BJ (cell line): Measurements from ENCODE around the gene ZFP90. TPM values are rescaled to one million over a fixed set of nuclear protein-coding genes. Genes with fewer than 3 reads are reported as not detected.
"Not testable (repeated sequence)": the region's sequence is repeated elsewhere in the genome, so short reads cannot be mapped to it uniquely, and the experiment has no call there.

Source experiments
- CTCF ChIA-PET: fragments of 350-600 bp; formaldehyde crosslinking; extraction: SDS; loops from one replicate; lab custom pipeline; 2021; ENCODE audit warnings: antibody characterized with exemption, inconsistent platforms; lab: Yijun Ruan, JAX
- POLR2A ChIA-PET: fragments of 300-600 bp; sonication (Branson Sonifier 250); formaldehyde crosslinking; extraction: SDS; loops from one replicate; lab custom pipeline; 2021; ENCODE audit warnings: antibody characterized with exemption; lab: Charles Lee
- DNase-seq: peaks from one replicate; pipeline ENCODE4 v3.0.0-alpha.2; 2011; ENCODE audit warnings: low read depth
- H3K27me3 ChIP-seq: 2 replicates; pipeline ENCODE4 v1.6.0; 2011; ENCODE audit warnings: low read length; ENCODE audit not compliant: control insufficient read depth, insufficient read depth
- H3K36me3 ChIP-seq: 2 replicates; pipeline ENCODE4 v1.5.1; 2011; ENCODE audit warnings: low read length; ENCODE audit not compliant: control insufficient read depth, insufficient read depth
- H3K4me3 ChIP-seq: 2 replicates; pipeline ENCODE4 v1.5.1; 2011; ENCODE audit warnings: low read depth, mild to moderate bottlenecking, control low read depth, low read length
- polyA plus RNA-seq: library from polyadenylated mRNA; depleted of rRNA; stranded (reverse); fragments of >200 nt; gene quantifications from 2 replicates; pipeline ENCODE4 v1.2.3, GENCODE V29; 2011
- TF ChIP-seq, protein P1 (sequence below): IDR thresholded peaks from 2 replicates; pipeline ENCODE4 v1.5.1; 2011; ENCODE audit warnings: low read depth, mild to moderate bottlenecking, control low read depth, inconsistent platforms, low read length, moderate library complexity; ENCODE audit not compliant: insufficient read depth

ZFP90 gene
- polyA plus RNA-seq, 1 experiment: 13.0 TPM

DNA sequence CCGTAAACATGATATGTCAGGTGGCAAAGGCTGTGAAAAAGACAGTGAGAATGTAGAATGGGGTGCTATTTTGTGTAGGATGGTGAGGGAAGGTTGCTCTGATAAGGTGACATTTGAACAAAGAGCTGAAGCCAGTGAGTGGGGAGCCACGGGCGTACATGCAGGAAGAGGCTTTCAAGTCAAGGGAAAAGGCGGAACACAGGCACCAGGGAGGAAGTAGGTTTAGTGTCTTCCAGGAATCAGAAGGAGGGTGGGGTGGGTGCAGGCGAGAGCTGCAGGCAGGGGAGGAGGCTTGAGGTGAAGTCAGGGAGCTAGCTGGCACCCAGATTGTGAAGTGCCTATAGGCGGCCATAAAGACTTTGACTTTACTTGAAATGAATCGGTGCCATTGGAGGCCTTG lies 14.1 kb downstream of the ZFP90 start:
- TF ChIP-seq, protein P1, sequence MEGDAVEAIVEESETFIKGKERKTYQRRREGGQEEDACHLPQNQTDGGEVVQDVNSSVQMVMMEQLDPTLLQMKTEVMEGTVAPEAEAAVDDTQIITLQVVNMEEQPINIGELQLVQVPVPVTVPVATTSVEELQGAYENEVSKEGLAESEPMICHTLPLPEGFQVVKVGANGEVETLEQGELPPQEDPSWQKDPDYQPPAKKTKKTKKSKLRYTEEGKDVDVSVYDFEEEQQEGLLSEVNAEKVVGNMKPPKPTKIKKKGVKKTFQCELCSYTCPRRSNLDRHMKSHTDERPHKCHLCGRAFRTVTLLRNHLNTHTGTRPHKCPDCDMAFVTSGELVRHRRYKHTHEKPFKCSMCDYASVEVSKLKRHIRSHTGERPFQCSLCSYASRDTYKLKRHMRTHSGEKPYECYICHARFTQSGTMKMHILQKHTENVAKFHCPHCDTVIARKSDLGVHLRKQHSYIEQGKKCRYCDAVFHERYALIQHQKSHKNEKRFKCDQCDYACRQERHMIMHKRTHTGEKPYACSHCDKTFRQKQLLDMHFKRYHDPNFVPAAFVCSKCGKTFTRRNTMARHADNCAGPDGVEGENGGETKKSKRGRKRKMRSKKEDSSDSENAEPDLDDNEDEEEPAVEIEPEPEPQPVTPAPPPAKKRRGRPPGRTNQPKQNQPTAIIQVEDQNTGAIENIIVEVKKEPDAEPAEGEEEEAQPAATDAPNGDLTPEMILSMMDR: no peak
- H3K27me3 ChIP-seq: no peaks in the 10 kb centered on the region
- ChIA-PET CTCF (no interaction called here), POLR2A (no interaction called here)
- DNase-seq: no peak
- H3K4me3 ChIP-seq: no peak overlapping the region
- H3K36me3 ChIP-seq: peaks cover 23% of the 10 kb centered on the region

DNA sequence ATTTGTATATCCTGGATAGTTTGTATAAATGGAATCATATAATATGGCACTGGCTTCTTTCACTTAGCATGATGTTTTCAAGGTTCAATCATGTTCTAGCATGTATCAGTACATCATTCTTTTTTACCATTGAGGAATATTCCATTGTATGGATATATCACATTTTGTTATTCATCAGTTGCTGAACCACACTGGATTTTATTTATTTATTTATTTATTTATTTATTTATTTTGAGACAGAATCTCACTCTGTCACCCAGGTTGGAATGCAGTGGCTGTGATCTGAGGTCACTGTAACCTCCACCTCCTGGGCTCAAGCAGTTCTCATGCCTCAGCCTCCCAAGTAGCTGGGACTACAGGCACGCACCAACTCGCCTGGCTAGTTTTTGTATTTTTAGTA lies 21.2 kb downstream of the ZFP90 start:
- peaks cover 21% of the 10 kb centered on the region for H3K36me3 ChIP-seq
- CTCF ChIA-PET, DNase-seq, H3K4me3 ChIP-seq, POLR2A ChIA-PET, H3K27me3 ChIP-seq: not testable (repeated sequence)

DNA sequence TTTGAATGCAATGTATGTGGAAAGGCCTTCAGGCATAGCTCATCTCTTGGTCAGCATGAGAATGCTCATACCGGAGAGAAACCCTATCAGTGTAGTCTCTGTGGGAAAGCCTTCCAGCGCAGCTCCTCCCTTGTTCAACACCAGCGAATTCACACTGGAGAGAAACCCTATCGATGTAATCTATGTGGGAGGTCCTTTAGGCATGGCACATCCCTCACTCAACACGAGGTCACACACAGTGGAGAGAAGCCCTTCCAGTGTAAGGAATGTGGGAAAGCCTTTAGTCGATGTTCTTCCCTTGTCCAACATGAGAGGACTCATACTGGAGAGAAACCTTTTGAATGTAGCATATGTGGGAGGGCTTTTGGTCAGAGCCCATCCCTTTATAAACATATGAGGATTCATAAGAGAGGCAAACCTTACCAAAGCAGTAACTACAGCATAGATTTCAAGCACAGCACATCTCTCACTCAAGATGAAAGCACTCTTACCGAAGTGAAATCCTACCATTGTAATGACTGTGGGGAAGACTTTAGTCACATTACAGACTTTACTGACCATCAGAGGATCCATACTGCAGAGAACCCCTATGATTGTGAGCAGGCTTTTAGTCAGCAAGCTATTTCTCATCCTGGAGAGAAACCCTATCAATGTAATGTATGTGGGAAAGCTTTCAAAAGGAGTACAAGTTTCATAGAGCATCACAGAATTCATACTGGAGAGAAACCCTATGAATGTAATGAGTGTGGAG lies 24.7 kb downstream of the ZFP90 start:
- CTCF ChIA-PET: interaction anchor here (1.4 kb wide), 1 partner anchor 8 kb away, joined by 3 read pairs; no protein-coding TSS in a partner anchor

DNA sequence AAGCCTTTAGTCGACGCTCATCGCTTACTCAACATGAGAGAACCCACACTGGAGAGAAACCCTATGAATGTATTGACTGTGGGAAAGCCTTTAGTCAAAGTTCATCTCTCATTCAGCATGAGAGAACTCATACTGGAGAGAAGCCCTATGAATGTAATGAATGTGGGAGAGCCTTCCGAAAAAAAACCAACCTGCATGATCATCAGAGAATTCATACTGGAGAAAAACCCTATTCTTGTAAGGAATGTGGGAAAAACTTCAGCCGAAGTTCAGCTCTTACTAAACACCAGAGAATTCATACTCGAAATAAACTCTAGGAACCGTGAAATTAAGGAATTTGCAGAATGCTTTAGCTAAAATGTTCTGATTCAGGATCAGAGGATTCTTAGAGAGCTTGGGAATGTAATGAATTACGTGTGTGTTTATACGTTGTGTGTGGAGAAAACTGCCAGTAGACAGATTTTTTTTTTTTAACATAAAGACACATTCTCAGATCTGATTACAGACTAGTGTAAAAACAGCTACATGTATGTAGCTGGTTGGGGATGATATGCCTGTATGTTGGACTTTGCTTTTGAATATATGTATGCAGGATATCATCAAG lies 25.4 kb downstream of the ZFP90 start:
- POLR2A ChIA-PET: no interaction called here
- CTCF ChIA-PET: interaction anchor here (1.4 to 2.1 kb wide), 2 partner anchors 9 to 26 kb away, joined by 3 to 8 read pairs; no protein-coding TSS in a partner anchor
- DNase-seq: no peak

More for the DNA sequence above, 24.7 kb downstream of the ZFP90 start:
- TF ChIP-seq, protein P1: no peak
- Histone ChIP-seq H3K36me3 (peaks cover 10% of the 10 kb centered on the region), H3K27me3 (no peaks in the 10 kb centered on the region), H3K4me3 (no peak overlapping the region)
- POLR2A ChIA-PET: interaction anchor here (0.6 kb wide), 1 partner anchor 21 kb away, joined by 7 read pairs; no protein-coding TSS in a partner anchor
- DNase-seq: no peak

DNA sequence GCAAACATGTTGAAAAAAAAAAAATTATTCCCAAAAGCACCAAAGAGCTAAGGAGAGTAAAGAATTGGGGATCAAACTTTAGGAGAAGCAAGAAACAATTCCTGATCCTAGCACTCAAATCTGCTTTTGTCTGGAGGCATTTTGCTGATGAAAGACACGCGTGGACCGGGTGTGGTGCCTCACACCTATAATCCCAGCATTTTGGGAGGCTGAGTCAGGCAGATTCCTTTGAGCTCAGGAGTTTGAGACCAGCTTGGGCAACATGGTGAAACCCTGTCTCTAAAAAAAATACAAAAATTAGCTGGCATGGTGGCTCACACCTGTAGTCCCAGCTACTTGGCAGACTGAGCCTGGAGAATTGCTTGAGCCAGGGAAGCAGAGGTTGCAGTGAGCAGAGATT lies 35.4 kb downstream of the ZFP90 start:
- DNase-seq: no peak
- Histone ChIP-seq H3K27me3 (no peaks in the 10 kb centered on the region), H3K36me3 (no peaks in the 10 kb centered on the region), H3K4me3 (no peak overlapping the region)
- TF ChIP-seq, protein P1: no peak
- POLR2A ChIA-PET: no interaction called here
- CTCF ChIA-PET: interaction anchor here (1.2 kb wide), 2 partner anchors 8 to 16 kb away, joined by 3 to 7 read pairs; no protein-coding TSS in a partner anchor

More for the DNA sequence above, 25.4 kb downstream of the ZFP90 start:
- Histone ChIP-seq H3K27me3 (no peaks in the 10 kb centered on the region), H3K36me3 (peaks cover 6% of the 10 kb centered on the region), H3K4me3 (no peak overlapping the region)
- TF ChIP-seq, protein P1: no peak
